Measurements from ENCODE around the gene CADPS.

The CADPS gene

DNA sequence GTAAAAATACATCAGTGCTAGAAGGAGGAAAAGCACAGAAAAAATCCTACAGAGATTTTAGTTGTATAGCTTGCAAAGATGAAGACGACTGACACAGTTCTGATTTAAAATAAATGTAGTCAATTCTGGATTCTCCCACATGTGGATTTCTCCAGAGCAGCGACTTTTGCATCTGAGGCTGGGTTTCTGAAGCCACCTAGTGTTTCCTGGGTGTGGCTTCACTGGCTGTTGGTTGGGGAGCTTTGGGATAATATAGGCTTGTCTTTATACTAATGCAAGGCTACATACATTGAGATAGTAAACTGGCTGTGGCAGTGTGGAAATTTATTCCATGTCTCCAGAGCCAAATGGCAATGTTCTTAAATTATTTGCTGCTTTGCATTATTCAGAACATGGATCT lies 343.7 kb downstream of the CADPS start:
- Histone ChIP-seq H2AFZ (ENCODE audit: low read length) (no peak overlapping the region), H3K9ac (ENCODE audit: low read length) (no peak overlapping the region), H3K36me3 (ENCODE audit: insufficient read depth, low read length) (no peaks in the 10 kb centered on the region), H3K79me2 (ENCODE audit: insufficient read depth, low read length) (no peaks in the 10 kb centered on the region), H3K4me3 (ENCODE audit: low read depth, low read length, poor library complexity, severe bottlenecking) (no peak overlapping the region), H3K27me3 (ENCODE audit: insufficient read depth, low read length) (no peaks in the 10 kb centered on the region), H3K4me2 (ENCODE audit: low read length) (no peak overlapping the region), H3K9me3 (ENCODE audit: low read length) (no peaks in the 10 kb centered on the region), H3K27ac (ENCODE audit: low read depth, low read length, poor library complexity, severe bottlenecking) (no peak overlapping the region), H4K20me1 (ENCODE audit: insufficient read depth, low read length) (no peaks in the 10 kb centered on the region), H3K4me1 (ENCODE audit: insufficient read depth, low read length, severe bottlenecking) (no peaks in the 10 kb centered on the region), H3F3A (ENCODE audit: insufficient read depth, low read length) (no peaks in the 10 kb centered on the region), H3K9me2 (ENCODE audit: low read depth, low read length) (no peaks in the 10 kb centered on the region)
- TF ChIP-seq CTCF (IDR thresholded peaks at IDR 0.05; ENCODE audit: low read length) (no peak), EZH2 (IDR thresholded peaks at IDR 0.05; ENCODE audit: borderline replicate concordance, low read length) (no peak)

GRCh38 chr3:62529230-62529629 lies 346.0 kb downstream of the CADPS start:
- no peak overlapping the region for H3K27ac ChIP-seq (ENCODE audit: low read depth, low read length, poor library complexity, severe bottlenecking)
- no peak overlapping the region for H3K4me3 ChIP-seq (ENCODE audit: low read depth, low read length, poor library complexity, severe bottlenecking)
- H3K9me3 ChIP-seq (ENCODE audit: low read length), result no peaks in the 10 kb centered on the region
- no peaks in the 10 kb centered on the region for H3K36me3 ChIP-seq (ENCODE audit: insufficient read depth, low read length)
- no peak overlapping the region for H3K9ac ChIP-seq (ENCODE audit: low read length)
- H4K20me1 ChIP-seq (ENCODE audit: insufficient read depth, low read length), result no peaks in the 10 kb centered on the region
- no peaks in the 10 kb centered on the region for H3K79me2 ChIP-seq (ENCODE audit: insufficient read depth, low read length)
- no peak overlapping the region for H3K4me2 ChIP-seq (ENCODE audit: low read length)
- no peaks in the 10 kb centered on the region for H3K9me2 ChIP-seq (ENCODE audit: low read depth, low read length)
- H3F3A ChIP-seq (ENCODE audit: insufficient read depth, low read length), result no peaks in the 10 kb centered on the region
- no peaks in the 10 kb centered on the region for H3K4me1 ChIP-seq (ENCODE audit: insufficient read depth, low read length, severe bottlenecking)
- no peak overlapping the region for H2AFZ ChIP-seq (ENCODE audit: low read length)
- no peak for TF ChIP-seq CTCF (IDR thresholded peaks at IDR 0.05; ENCODE audit: low read length)
- no peak for TF ChIP-seq EZH2 (IDR thresholded peaks at IDR 0.05; ENCODE audit: borderline replicate concordance, low read length)
- no peaks in the 10 kb centered on the region for H3K27me3 ChIP-seq (ENCODE audit: insufficient read depth, low read length)

DNA sequence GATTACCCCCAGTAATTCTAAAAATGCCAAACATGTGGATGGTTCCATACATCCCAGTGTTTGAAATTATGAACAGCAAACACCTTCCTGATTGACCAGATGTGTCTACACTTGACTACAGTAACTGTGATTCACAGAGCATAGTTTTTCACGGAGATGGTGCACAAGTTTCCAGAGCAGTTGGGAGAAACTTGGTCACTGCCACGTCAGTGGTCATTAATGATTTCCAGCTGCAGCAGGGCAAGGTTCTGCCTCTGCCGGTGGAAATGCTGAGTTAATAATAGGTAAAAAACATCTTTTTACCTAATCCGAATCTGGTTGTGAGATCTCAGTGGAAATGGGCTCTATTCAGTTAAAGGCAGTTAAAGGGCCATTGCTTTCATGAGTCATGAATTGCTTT lies 347.7 kb downstream of the CADPS start:
- H3K36me3 ChIP-seq (ENCODE audit: insufficient read depth, low read length), result no peaks in the 10 kb centered on the region
- H3K9me2 ChIP-seq (ENCODE audit: low read depth, low read length), result no peaks in the 10 kb centered on the region
- H3K4me3 ChIP-seq (ENCODE audit: low read depth, low read length, poor library complexity, severe bottlenecking), result no peak overlapping the region
- TF ChIP-seq CTCF (IDR thresholded peaks at IDR 0.05; ENCODE audit: low read length), result no peak
- TF ChIP-seq EZH2 (IDR thresholded peaks at IDR 0.05; ENCODE audit: borderline replicate concordance, low read length), result no peak
- no peak overlapping the region for H3K9ac ChIP-seq (ENCODE audit: low read length)
- H3K4me2 ChIP-seq (ENCODE audit: low read length), result no peak overlapping the region
- H2AFZ ChIP-seq (ENCODE audit: low read length), result no peak overlapping the region
- H3K27me3 ChIP-seq (ENCODE audit: insufficient read depth, low read length), result no peaks in the 10 kb centered on the region
- no peaks in the 10 kb centered on the region for H4K20me1 ChIP-seq (ENCODE audit: insufficient read depth, low read length)
- no peaks in the 10 kb centered on the region for H3K79me2 ChIP-seq (ENCODE audit: insufficient read depth, low read length)
- no peaks in the 10 kb centered on the region for H3K4me1 ChIP-seq (ENCODE audit: insufficient read depth, low read length, severe bottlenecking)
- H3K9me3 ChIP-seq (ENCODE audit: low read length), result no peaks in the 10 kb centered on the region
- no peaks in the 10 kb centered on the region for H3F3A ChIP-seq (ENCODE audit: insufficient read depth, low read length)
- no peak overlapping the region for H3K27ac ChIP-seq (ENCODE audit: low read depth, low read length, poor library complexity, severe bottlenecking)

Measured in OCI-LY1 (cell line).